Measurements from ENCODE around the gene CAMK2N1.

The CAMK2N1 gene

DNA sequence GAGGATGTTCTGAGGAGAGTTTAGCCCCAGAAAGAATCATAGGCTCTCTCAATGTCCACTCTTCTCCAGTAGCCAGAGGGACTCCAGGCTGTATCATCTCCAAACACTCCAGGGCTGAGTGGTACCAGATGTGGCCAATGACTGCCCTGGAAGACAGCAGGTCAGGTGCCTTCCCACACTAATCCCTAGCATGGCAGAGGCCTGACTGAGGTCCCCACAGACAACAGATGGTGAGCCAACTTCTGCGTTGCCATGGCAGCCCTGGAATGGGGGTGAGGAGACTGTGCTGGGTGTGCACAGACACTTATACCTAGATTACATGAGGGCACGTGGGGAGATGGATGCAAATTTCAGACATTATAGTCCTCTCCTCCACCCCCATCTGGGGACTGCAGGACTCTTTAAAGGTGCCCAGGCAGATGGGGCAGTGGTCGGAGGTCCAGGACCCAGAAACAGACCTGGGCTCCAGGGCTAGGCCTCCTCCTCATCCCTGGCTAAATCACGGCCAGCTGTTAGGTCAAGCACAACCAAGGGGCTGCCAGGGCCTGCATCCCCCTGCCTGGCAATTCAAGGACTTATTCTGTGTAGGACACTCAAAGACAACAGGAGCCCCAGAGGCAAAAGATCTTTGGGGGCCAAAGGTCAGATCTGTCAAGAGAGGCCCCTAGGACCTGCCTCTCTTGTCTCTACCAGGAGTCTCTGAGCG lies 42.9 kb downstream of the CAMK2N1 start:
- DNase-seq = no peak

DNA sequence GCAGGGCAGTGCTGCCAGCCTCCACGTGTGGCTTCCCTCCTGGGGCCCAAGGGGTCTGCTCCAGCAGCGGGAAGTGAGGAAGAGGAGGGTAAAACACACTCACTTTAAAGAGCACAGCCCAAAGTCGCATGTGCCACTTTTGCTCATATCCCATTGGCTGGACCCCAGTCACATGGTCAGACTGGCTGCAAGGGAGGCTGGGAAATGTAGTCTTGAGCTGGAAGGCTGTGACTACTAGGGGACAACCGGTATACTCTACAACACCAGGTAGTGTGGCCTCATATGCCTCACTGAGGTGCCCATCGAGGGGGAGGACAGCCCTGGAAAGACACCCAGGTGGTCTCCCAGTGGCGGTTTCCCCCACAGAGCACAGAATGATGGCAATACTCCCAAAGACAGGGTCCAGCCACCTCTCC lies 45.2 kb downstream of the CAMK2N1 start:
- peak; percentile 42 to 45 for DNase-seq

DNA sequence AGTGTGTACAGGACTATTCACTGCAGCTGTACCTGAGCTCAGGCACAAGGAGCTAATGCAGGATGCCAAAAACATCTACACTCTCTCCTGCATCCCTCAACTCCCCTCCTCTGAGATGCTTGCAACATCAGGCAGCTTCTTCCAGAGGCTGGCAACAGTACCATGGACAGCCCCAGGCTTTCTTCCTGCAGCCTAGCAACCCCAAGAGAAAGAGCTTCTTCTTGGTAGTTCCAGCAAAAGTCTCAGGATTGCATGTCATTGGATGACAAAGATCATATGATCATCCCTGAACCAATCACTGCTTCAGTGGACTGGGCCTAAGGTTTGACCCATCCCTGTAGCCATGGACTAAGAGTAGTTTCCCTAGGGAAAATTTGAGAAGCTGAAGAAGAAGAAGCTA lies 46.7 kb downstream of the CAMK2N1 start:
- no peak for DNase-seq

DNA sequence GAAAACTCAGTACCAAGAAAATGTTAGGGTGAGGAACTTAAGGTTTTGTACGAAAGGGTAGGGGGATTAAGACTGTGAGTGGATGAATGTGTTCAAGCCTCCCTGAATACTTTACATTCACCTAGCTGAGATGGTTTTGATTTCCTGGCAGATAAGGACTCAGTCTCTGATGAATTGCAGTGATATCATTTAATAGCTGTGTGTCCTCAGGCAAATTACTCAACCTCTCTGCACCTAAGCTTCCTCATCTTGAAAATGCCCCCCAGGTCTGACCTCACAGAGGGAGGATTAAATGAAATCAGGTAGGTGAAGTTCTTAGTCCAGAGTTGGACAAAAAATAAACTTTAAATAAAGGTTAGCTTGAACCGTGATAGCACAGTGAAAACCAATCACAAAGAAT lies 48.4 kb downstream of the CAMK2N1 start:
- DNase-seq = no peak

DNA sequence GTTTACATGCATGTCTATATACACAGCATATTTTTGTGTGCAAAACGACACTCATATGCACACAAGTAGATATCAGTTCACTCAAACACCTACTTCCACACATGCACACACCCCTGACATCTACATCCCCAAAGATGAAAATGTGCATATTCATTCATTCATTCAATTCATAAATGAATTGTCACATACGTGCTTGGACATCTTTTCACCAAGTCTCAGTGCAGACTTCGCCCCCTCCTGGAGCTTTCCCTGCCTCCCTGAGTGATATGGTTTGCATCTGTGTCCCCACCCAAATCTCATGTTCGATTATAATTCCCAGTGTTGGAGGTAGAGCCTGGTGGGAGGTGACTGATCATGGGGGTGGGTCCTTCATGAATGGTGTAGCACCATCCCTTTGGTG lies 53.1 kb downstream of the CAMK2N1 start:
- no peak for DNase-seq
